ENCODE data around the gene SENP2. TPM values are rescaled to one million over a fixed set of nuclear protein-coding genes. Genes with fewer than 3 reads are reported as not detected.

The SENP2 gene
- polyA plus RNA-seq, 1 donor (not counting 4 experiments of a cell fraction or from before 2014, with no cell fraction given), result 12.6 TPM

GRCh38 chr3:185651971-185652370 lies 65.9 kb downstream of the SENP2 start:
- no peaks in the 10 kb centered on the region for H4K20me1 ChIP-seq (ENCODE audit: control insufficient read depth, extremely low read depth, insufficient read depth, low read length)
- H3K4me2 ChIP-seq (ENCODE audit: control insufficient read depth, extremely low read depth, insufficient read depth, low read depth, low read length), result no peak overlapping the region
- no peaks in the 10 kb centered on the region for H3K9me3 ChIP-seq (ENCODE audit: control insufficient read depth, low read depth, low read length)
- peaks cover 46 to 67% of the 10 kb centered on the region in 2 experiments for H3K36me3 ChIP-seq (ENCODE audit: control insufficient read depth in 2 of 2, extremely low read depth in 1 of 2, insufficient read depth in 2 of 2, low read length in 2 of 2)
- no peak overlapping the region for H3K27ac ChIP-seq (ENCODE audit: control insufficient read depth, insufficient read depth, low read length)
- H2AFZ ChIP-seq (ENCODE audit: control insufficient read depth, low read length), result no peak overlapping the region
- no peak for DNase-seq (ENCODE audit: low read depth, low spot score)
- no peaks in the 10 kb centered on the region for H3K79me2 ChIP-seq (ENCODE audit: control insufficient read depth, insufficient read depth, low read length)
- dilution Hi-C loops (cut with MboI; ENCODE audit: extremely low pct_ligation_motif_present, low sequenced_read_pairs), result no loop called here
- no peaks in the 10 kb centered on the region for H3K27me3 ChIP-seq (ENCODE audit: control insufficient read depth, extremely low read depth, insufficient read depth, low read length)
- no peak for FAIRE-seq
- TF ChIP-seq EZH2 (IDR thresholded peaks at IDR 0.05; ENCODE audit: low read length) (no peak), CTCF (optimal IDR thresholded peaks at IDR 0.05 in 1 of 3, IDR thresholded peaks at IDR 0.05 in 1 of 3, conservative IDR thresholded peaks at IDR 0.05 in 1 of 3; ENCODE audit: extremely low read depth in 1 of 3, insufficient read depth in 2 of 3, low read length in 3 of 3) (no peak)
- peaks cover 16% of the 10 kb centered on the region for H3K4me1 ChIP-seq (ENCODE audit: control insufficient read depth, extremely low read depth, insufficient read depth, low read length)
- H3K9me1 ChIP-seq (ENCODE audit: control insufficient read depth, extremely low read depth, insufficient read depth, low read length), result no peaks in the 10 kb centered on the region
- H3K9ac ChIP-seq (ENCODE audit: control insufficient read depth, extremely low read depth, insufficient read depth, low read length), result no peak overlapping the region
- H3K4me3 ChIP-seq (ENCODE audit: control insufficient read depth in 2 of 3, extremely low read depth in 1 of 3, insufficient read depth in 2 of 3, low read depth in 1 of 3, low read length in 3 of 3), result no peak overlapping the region

- Histone ChIP-seq H3K27me3 (ENCODE audit: control insufficient read depth, extremely low read depth, insufficient read depth, low read length) (no peaks in the 10 kb centered on the region), H2AFZ (ENCODE audit: control insufficient read depth, low read length) (no peak overlapping the region), H3K36me3 (ENCODE audit: control insufficient read depth in 2 of 2, extremely low read depth in 1 of 2, insufficient read depth in 2 of 2, low read length in 2 of 2) (peaks cover 35 to 69% of the 10 kb centered on the region in 2 experiments), H3K9ac (ENCODE audit: control insufficient read depth, extremely low read depth, insufficient read depth, low read length) (no peak overlapping the region), H3K79me2 (ENCODE audit: control insufficient read depth, insufficient read depth, low read length) (no peaks in the 10 kb centered on the region), H3K27ac (ENCODE audit: control insufficient read depth, insufficient read depth, low read length) (no peak overlapping the region), H3K9me3 (ENCODE audit: control insufficient read depth, low read depth, low read length) (no peaks in the 10 kb centered on the region), H3K4me1 (ENCODE audit: control insufficient read depth, extremely low read depth, insufficient read depth, low read length) (peaks cover 38% of the 10 kb centered on the region), H3K9me1 (ENCODE audit: control insufficient read depth, extremely low read depth, insufficient read depth, low read length) (no peaks in the 10 kb centered on the region), H4K20me1 (ENCODE audit: control insufficient read depth, extremely low read depth, insufficient read depth, low read length) (no peaks in the 10 kb centered on the region), H3K4me3 (ENCODE audit: control insufficient read depth in 2 of 3, extremely low read depth in 1 of 3, insufficient read depth in 2 of 3, low read depth in 1 of 3, low read length in 3 of 3) (no peak overlapping the region), H3K4me2 (ENCODE audit: control insufficient read depth, extremely low read depth, insufficient read depth, low read depth, low read length) (no peak overlapping the region)
- FAIRE-seq (no peak), DNase-seq (ENCODE audit: low read depth, low spot score) (no peak)
- TF ChIP-seq CTCF (optimal IDR thresholded peaks at IDR 0.05 in 1 of 3, IDR thresholded peaks at IDR 0.05 in 1 of 3, conservative IDR thresholded peaks at IDR 0.05 in 1 of 3; ENCODE audit: extremely low read depth in 1 of 3, insufficient read depth in 2 of 3, low read length in 3 of 3) (no peak), EZH2 (IDR thresholded peaks at IDR 0.05; ENCODE audit: low read length) (no peak)
- dilution Hi-C loops (cut with MboI; ENCODE audit: extremely low pct_ligation_motif_present, low sequenced_read_pairs), result no loop called here
Observed at GRCh38 chr3:185653949-185654757, 68.1 kb downstream of the SENP2 start.
